HFFc6 (cell line): ENCODE data around the gene GATAD2A. TPM values are rescaled to one million over a fixed set of nuclear protein-coding genes. Genes with fewer than 3 reads are reported as not detected.

Experiments used
- DNase-seq: peaks from one replicate; pipeline ENCODE4 v3.0.0-alpha.2; 2018
- H3K27ac Mint-ChIP-seq: 2 replicates; pipeline ENCODE4 v1.8.0; 2020; ENCODE audit warnings: mild to moderate bottlenecking, mixed read lengths
- H3K27me3 Mint-ChIP-seq: 2 replicates; pipeline ENCODE4 v1.8.0; 2021; ENCODE audit warnings: mild to moderate bottlenecking, moderate library complexity, mixed read lengths; ENCODE audit not compliant: insufficient read depth
- H3K36me3 Mint-ChIP-seq: 2 replicates; pipeline ENCODE4 v1.8.0; 2021; ENCODE audit warnings: low read depth, mixed read lengths
- H3K4me1 Mint-ChIP-seq: 2 replicates; pipeline ENCODE4 v1.8.0; 2020; ENCODE audit warnings: low read depth, mixed read lengths
- H3K4me3 Mint-ChIP-seq: 2 replicates; pipeline ENCODE4 v1.8.0; 2020; ENCODE audit warnings: mild to moderate bottlenecking, moderate library complexity, mixed read lengths
- H3K9me3 Mint-ChIP-seq: 2 replicates; pipeline ENCODE4 v1.8.0; 2020; ENCODE audit warnings: mild to moderate bottlenecking, mixed read lengths
- total RNA-seq, 6 experiments: library from RNA; stranded (reverse); fragmentation: NEBNext Ultra II Directional; extraction: Animal tissue kit (Norgen Biotek cat#: 25700); gene quantifications; 2 replicates in 1 of 6; 3 replicates in 5 of 6; pipeline ENCODE4 v1.2.3, GENCODE V29; 2021
- TF ChIP-seq, protein P1 (sequence below): fragments of 200-600 bp; sonication (generic); IDR thresholded peaks from 2 replicates; pipeline ENCODE4 v1.5.0; 2021; ENCODE audit warnings: antibody characterized with exemption, mild to moderate bottlenecking

GATAD2A gene
- total RNA-seq, 6 experiments from 2014 or later = 107 to 123 (median 112) TPM

DNA sequence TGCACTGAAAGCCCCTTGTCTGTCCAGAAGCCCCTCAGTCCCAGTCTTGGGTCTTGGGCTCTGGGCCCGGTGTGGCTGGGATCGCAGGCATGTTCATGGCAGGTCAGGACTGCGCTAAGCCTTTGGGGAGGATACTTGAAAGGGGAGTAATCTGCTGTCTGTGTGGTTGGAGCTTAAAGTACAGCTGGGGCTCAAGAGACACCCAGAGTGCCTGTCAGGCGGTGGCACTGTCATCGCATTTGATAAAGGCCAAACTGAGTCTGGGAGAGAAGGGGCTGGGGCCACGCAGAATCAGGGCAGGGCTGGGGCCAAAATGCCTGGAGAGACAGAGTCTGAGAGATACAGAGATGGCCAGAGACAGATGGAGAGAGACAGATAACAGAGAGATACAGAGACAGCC is 128.4 kb downstream of the GATAD2A start:
- peaks cover 23% of the 10 kb centered on the region for H3K4me1 Mint-ChIP-seq
- H3K9me3 Mint-ChIP-seq = no peaks in the 10 kb centered on the region
- H3K27me3 Mint-ChIP-seq = peaks cover 7% of the 10 kb centered on the region
- no peaks in the 10 kb centered on the region for H3K36me3 Mint-ChIP-seq
- TF ChIP-seq, protein P1, sequence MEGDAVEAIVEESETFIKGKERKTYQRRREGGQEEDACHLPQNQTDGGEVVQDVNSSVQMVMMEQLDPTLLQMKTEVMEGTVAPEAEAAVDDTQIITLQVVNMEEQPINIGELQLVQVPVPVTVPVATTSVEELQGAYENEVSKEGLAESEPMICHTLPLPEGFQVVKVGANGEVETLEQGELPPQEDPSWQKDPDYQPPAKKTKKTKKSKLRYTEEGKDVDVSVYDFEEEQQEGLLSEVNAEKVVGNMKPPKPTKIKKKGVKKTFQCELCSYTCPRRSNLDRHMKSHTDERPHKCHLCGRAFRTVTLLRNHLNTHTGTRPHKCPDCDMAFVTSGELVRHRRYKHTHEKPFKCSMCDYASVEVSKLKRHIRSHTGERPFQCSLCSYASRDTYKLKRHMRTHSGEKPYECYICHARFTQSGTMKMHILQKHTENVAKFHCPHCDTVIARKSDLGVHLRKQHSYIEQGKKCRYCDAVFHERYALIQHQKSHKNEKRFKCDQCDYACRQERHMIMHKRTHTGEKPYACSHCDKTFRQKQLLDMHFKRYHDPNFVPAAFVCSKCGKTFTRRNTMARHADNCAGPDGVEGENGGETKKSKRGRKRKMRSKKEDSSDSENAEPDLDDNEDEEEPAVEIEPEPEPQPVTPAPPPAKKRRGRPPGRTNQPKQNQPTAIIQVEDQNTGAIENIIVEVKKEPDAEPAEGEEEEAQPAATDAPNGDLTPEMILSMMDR = no peak
- no peak overlapping the region for H3K27ac Mint-ChIP-seq
- DNase-seq = no peak
- no peak overlapping the region for H3K4me3 Mint-ChIP-seq

DNA sequence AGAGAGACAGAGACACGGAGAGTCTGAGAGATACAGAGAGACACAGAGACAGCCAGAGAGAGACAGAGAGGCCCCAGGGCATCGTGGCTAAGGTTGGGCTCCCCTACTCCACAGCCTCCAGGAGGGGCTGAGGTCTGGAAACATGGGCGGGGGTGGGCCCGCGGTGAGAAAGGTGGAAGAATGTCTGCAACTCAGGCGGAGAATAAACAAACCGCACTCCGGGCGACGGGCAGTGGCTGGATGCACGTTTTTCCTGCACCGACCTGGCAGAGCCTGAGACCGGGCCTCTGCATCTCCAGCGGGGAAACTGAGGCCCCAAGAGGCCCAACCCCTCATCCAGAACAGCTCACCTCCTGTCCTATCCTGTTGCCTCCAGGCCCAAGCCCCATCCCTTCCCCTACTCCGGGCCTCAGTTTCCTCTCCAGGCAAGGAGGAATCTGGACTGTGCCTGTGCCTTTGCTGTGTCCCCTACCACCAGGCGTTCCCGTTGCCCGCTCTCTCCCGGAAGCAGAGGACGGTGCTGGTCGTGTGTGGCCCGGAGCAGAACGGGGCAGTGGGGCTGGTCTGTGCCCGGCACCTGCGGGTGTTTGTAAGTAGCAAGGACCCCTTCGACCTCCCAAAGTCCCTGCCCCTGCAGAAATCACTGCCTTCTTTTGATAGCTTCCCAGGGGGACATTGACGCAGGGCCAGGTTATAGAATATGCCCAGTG is 129.2 kb downstream of the GATAD2A start:
- Mint-ChIP-seq H3K27ac (no peak overlapping the region; the same call in 1 of the 2 replicates), H3K9me3 (no peaks in the 10 kb centered on the region), H3K4me1 (peaks cover 17% of the 10 kb centered on the region), H3K36me3 (no peaks in the 10 kb centered on the region), H3K4me3 (no peak overlapping the region; the same call in 1 of the 2 replicates), H3K27me3 (peaks cover 13% of the 10 kb centered on the region)
- TF ChIP-seq, protein P1 = no peak
- DNase-seq = no peak

DNA sequence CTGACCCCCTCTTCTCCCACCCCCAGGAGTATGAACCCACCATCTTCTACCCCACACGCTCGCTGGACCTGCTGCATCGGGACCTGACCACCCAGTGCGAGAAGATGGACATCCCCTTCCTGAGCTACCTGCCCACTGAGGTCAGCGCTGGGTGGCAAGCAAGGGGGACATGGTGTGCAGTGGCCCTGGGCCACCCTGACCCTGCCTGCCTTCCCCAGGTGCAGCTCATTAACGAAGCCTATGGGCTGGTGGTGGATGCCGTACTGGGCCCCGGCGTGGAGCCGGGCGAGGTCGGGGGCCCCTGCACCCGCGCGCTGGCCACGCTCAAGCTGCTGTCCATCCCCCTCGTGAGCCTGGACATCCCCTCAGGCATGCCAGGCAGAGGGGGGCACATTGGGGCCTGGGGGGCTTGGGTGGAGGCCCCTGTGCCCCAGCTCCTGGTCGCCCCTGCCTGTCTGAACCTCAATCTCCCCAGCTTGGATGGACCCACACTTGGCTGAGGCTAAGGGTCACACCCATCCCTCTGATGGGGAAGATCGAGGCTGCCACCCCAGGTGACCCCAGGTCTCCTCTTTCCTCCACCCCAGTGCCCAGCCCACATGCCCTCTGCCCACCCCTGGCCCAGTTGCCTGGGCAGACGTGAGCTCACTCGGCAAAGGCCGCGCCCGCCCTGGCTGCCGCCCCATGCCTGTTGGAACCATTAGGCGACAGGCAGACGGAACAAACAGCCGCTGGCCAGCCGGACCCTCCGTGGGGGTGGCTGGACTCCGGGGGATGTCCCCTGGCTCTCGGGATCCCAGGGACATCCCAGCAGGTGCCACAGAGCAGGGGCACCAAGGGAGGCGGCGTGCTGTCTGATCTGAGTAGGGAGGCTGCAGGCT is 130.1 kb downstream of the GATAD2A start:
- H3K36me3 Mint-ChIP-seq = no peaks in the 10 kb centered on the region
- peaks cover 13% of the 10 kb centered on the region for H3K27me3 Mint-ChIP-seq
- no peak for DNase-seq
- H3K9me3 Mint-ChIP-seq = no peaks in the 10 kb centered on the region
- no peak overlapping the region for H3K4me3 Mint-ChIP-seq
- peaks cover 12% of the 10 kb centered on the region; the same call in 1 of the 2 replicates for H3K4me1 Mint-ChIP-seq
- TF ChIP-seq, protein P1 = no peak
- no peak overlapping the region for H3K27ac Mint-ChIP-seq

DNA sequence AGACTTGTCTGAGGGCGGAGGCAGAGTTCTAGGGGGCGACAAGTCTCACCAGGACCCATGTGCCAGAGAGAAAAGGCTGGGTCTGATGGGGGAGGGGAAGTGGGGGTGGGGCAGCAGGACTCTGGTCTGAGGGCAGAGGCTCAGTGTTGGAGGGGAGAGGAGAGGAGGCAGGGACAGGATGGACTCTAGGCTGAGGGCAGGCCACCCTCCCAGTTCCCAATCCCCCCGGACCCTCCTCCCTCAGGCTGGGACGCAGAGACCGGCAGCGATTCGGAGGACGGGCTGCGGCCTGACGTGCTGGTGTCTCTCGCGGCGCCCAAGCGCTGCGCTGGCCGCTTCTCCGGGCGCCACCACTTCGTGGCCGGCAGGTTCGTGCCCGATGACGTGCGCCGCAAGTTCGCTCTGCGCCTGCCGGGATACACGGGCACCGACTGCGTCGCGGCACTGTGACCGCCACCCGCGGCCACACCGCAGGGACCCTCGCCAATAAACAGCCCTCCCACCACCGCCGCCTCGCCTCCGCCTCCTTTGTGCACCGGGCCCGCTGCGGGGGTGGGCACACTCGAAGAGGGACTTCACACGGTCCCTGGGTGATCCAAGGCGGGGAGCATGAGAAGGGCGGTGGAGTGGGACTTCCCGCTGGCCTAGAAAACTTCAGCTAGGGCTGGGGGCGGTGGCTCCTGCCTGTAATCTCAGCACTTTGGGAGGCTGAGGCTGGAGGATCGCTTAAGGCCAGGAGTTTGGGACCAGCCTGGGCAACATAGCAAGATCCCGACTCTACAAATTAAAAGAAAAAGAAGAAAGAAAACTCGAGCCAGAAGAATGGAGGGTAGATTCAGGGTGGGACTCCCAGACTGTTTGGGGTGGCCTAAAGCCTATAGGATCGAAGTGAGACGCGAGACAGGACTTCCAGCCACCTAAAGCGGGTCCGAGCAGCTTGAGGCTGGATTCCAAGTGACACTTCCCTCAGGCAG is 131.9 kb downstream of the GATAD2A start:
- no peak for DNase-seq
- Mint-ChIP-seq H3K27me3 (peaks cover 11% of the 10 kb centered on the region), H3K4me3 (no peak overlapping the region), H3K9me3 (no peaks in the 10 kb centered on the region), H3K36me3 (no peaks in the 10 kb centered on the region), H3K27ac (no peak overlapping the region), H3K4me1 (no peaks in the 10 kb centered on the region)
- TF ChIP-seq, protein P1 = no peak
